ENCODE results near the gene SND1.

Gene SND1

GRCh38 chr7:128099204-128099671 is 447.2 kb downstream of the SND1 start:
- no peaks in the 10 kb centered on the region for H3K4me1 ChIP-seq (ENCODE audit: control insufficient read depth, insufficient read depth, low read length)
- no peak for TF ChIP-seq ZNF16 (tag by site-specific recombination; IDR thresholded peaks at IDR 0.05; ENCODE audit: low read depth)
- no peak for TF ChIP-seq ZBTB8A (tag by site-specific recombination; IDR thresholded peaks at IDR 0.05)
- peak; percentile 64; the same call in 1 of the 2 replicates for TF ChIP-seq SCRT2 (tag by site-specific recombination; IDR thresholded peaks at IDR 0.05)
- TF ChIP-seq ZBTB17 (tag by site-specific recombination; IDR thresholded peaks at IDR 0.05), result peak; percentile 79
- TF ChIP-seq PRDM10 (tag by site-specific recombination; IDR thresholded peaks at IDR 0.05), result no peak
- CTCF ChIA-PET, result interaction anchor here (0.6 to 3.0 kb wide), 3 partner anchors 110 to 247 kb away, joined by 3 to 9 read pairs (median 3); no protein-coding TSS in a partner anchor
- H3K27ac ChIP-seq (ENCODE audit: extremely low read depth, low read depth, low read length), result no peak overlapping the region
- peaks cover 0 to under 1% of the 10 kb centered on the region in 2 experiments; a peak in 1 of 3 replicates for H3K36me3 ChIP-seq (ENCODE audit: control insufficient read depth in 2 of 2, insufficient read depth in 1 of 2, low read length in 2 of 2)
- H3K9me3 ChIP-seq (ENCODE audit: control insufficient read depth, insufficient read depth, low read depth, low read length), result no peaks in the 10 kb centered on the region
- no peak overlapping the region for H3K4me3 ChIP-seq (ENCODE audit: low read depth, low read length)
- POLR2A ChIA-PET, result no interaction called here

- Histone ChIP-seq H3K4me1 (ENCODE audit: control insufficient read depth, insufficient read depth, low read length) (no peaks in the 10 kb centered on the region), H3K4me3 (ENCODE audit: low read depth, low read length) (no peak overlapping the region), H3K27ac (ENCODE audit: extremely low read depth, low read depth, low read length) (no peak overlapping the region), H3K9me3 (ENCODE audit: control insufficient read depth, insufficient read depth, low read depth, low read length) (no peaks in the 10 kb centered on the region), H3K36me3 (ENCODE audit: control insufficient read depth in 2 of 2, insufficient read depth in 1 of 2, low read length in 2 of 2) (no peaks in the 10 kb centered on the region)
- POLR2A ChIA-PET, result interaction anchor here (0.7 kb wide), 1 partner anchor 480 kb away, joined by 4 read pairs; no protein-coding TSS in a partner anchor
- CTCF ChIA-PET, result interaction anchor here (3.0 kb wide), 1 partner anchor 109 kb away, joined by 9 read pairs; no protein-coding TSS in a partner anchor
- no peak for TF ChIP-seq ZNF324 (tag by site-specific recombination; IDR thresholded peaks at IDR 0.05)
- peak; percentile 64; the same call in 1 of the 2 replicates for TF ChIP-seq ZSCAN4 (tag by site-specific recombination; IDR thresholded peaks at IDR 0.05)
- TF ChIP-seq EGR2 (tag by site-specific recombination; IDR thresholded peaks at IDR 0.05; ENCODE audit: low read depth), result 0 out of 2 replicates have a peak, but pooled peaks have one; percentile 37
- TF ChIP-seq ZXDB (tag by site-specific recombination; IDR thresholded peaks at IDR 0.05), result no peak
Measured at GRCh38 chr7:128100225-128100948, 448.4 kb downstream of the SND1 start.

- CTCF ChIA-PET, result interaction anchor here (0.6 to 3.0 kb wide), 3 partner anchors 108 to 498 kb away, joined by 3 to 9 read pairs (median 5); no protein-coding TSS in a partner anchor
- H3K27ac ChIP-seq (ENCODE audit: extremely low read depth, low read depth, low read length), result no peak overlapping the region
- H3K9me3 ChIP-seq (ENCODE audit: control insufficient read depth, insufficient read depth, low read depth, low read length), result no peaks in the 10 kb centered on the region
- H3K36me3 ChIP-seq (ENCODE audit: control insufficient read depth in 2 of 2, insufficient read depth in 1 of 2, low read length in 2 of 2), result no peaks in the 10 kb centered on the region
- no peaks in the 10 kb centered on the region for H3K4me1 ChIP-seq (ENCODE audit: control insufficient read depth, insufficient read depth, low read length)
- H3K4me3 ChIP-seq (ENCODE audit: low read depth, low read length), result no peak overlapping the region
- POLR2A ChIA-PET, result no interaction called here
- no peak for TF ChIP-seq ZNF580 (tag by site-specific recombination; IDR thresholded peaks at IDR 0.05)
- no peak for TF ChIP-seq ZNF148 (tag by site-specific recombination; IDR thresholded peaks at IDR 0.05; ENCODE audit: borderline replicate concordance)
- TF ChIP-seq ZNF777 (tag by site-specific recombination; IDR thresholded peaks at IDR 0.05; ENCODE audit: borderline replicate concordance), result no peak
- no peak for TF ChIP-seq ZNF394 (tag by site-specific recombination; IDR thresholded peaks at IDR 0.05; ENCODE audit: borderline replicate concordance)
- TF ChIP-seq ZNF701 (tag by site-specific recombination; IDR thresholded peaks at IDR 0.05), result no peak
- no peak for TF ChIP-seq ZNF704 (tag by site-specific recombination; IDR thresholded peaks at IDR 0.05)
- no peak for TF ChIP-seq ZNF132 (tag by site-specific recombination; IDR thresholded peaks at IDR 0.05; ENCODE audit: borderline replicate concordance)
- TF ChIP-seq ZNF248 (tag by site-specific recombination; IDR thresholded peaks at IDR 0.05), result no peak
- no peak for TF ChIP-seq ZNF830 (tag by site-specific recombination; IDR thresholded peaks at IDR 0.05; ENCODE audit: low read depth)
- no peak for TF ChIP-seq ZNF292 (tag by site-specific recombination; IDR thresholded peaks at IDR 0.05; ENCODE audit: borderline replicate concordance, low read depth)
Measured at GRCh38 chr7:128100949-128101713, 449.1 kb downstream of the SND1 start.
